T-helper 2 cell treated with Interferon-gamma antibody and Interleukin-4, amounts not matched to agents 5 μg/mL and 100 μg/mL, for 36 hours (primary cell): ENCODE measurements around the gene VKORC1L1.
"Not testable (repeated sequence)": the region's sequence is repeated elsewhere in the genome, so short reads cannot be mapped to it uniquely, and the experiment has no call there.

Source experiments
- DNase-seq: peaks from one replicate; pipeline ENCODE4 v3.0.0; 2021; ENCODE audit warnings: low spot score
- H3K27ac Mint-ChIP-seq: one replicate; pipeline ENCODE4 v1.8.0; 2021; ENCODE audit warnings: mild to moderate bottlenecking, mixed read lengths
- H3K27me3 Mint-ChIP-seq: one replicate; pipeline ENCODE4 v1.8.0; 2021; ENCODE audit warnings: low read depth, mixed read lengths
- H3K36me3 Mint-ChIP-seq: one replicate; pipeline ENCODE4 v1.8.0; 2021; ENCODE audit warnings: low read depth, mixed read lengths
- H3K4me1 Mint-ChIP-seq: one replicate; pipeline ENCODE4 v1.8.0; 2021; ENCODE audit warnings: low read depth, mixed read lengths
- H3K4me3 Mint-ChIP-seq: one replicate; pipeline ENCODE4 v1.8.0; 2022; ENCODE audit warnings: mild to moderate bottlenecking, moderate library complexity, mixed read lengths
- H3K9me3 Mint-ChIP-seq: one replicate; pipeline ENCODE4 v1.8.0; 2021; ENCODE audit warnings: mixed read lengths

Gene VKORC1L1

GRCh38 chr7:65983965-65984658 is 111.2 kb downstream of the VKORC1L1 start:
- H3K4me1 Mint-ChIP-seq = peaks cover 6% of the 10 kb centered on the region
- no peak overlapping the region for H3K27ac Mint-ChIP-seq
- H3K4me3 Mint-ChIP-seq = no peak overlapping the region
- H3K27me3 Mint-ChIP-seq = no peaks in the 10 kb centered on the region
- no peak for DNase-seq
- H3K36me3 Mint-ChIP-seq = peaks cover 11% of the 10 kb centered on the region
- no peaks in the 10 kb centered on the region for H3K9me3 Mint-ChIP-seq

GRCh38 chr7:65988084-65988483 is 115.2 kb downstream of the VKORC1L1 start:
- Mint-ChIP-seq H3K4me1 (no peaks in the 10 kb centered on the region), H3K27ac (no peak overlapping the region), H3K4me3 (no peak overlapping the region), H3K9me3 (no peaks in the 10 kb centered on the region), H3K27me3 (no peaks in the 10 kb centered on the region), H3K36me3 (no peaks in the 10 kb centered on the region)
- no peak for DNase-seq

DNA sequence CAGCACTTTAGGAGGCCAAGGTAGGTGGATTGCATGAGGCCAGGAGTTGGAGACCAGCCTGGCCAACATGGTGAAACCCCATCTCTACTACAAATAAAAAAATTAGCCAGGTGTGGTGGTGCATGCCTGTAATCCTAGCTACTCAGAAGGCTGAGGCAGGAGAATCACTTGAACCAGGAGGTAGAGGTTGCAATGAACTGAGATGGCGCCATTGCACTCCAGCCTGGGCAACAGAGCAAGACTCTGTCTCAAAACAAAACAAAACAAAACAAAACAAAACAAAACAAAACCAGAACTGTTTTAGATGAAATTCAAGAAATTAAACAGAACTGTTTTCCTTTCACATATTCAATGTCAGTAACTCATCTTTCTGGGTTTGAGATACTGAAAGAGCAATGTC is 115.6 kb downstream of the VKORC1L1 start:
- not testable (repeated sequence) for H3K4me1 Mint-ChIP-seq, H3K27me3 Mint-ChIP-seq, H3K27ac Mint-ChIP-seq, H3K36me3 Mint-ChIP-seq, DNase-seq, H3K9me3 Mint-ChIP-seq, H3K4me3 Mint-ChIP-seq

GRCh38 chr7:65989694-65990080 is 116.8 kb downstream of the VKORC1L1 start:
- no peak overlapping the region for H3K4me3 Mint-ChIP-seq

DNA sequence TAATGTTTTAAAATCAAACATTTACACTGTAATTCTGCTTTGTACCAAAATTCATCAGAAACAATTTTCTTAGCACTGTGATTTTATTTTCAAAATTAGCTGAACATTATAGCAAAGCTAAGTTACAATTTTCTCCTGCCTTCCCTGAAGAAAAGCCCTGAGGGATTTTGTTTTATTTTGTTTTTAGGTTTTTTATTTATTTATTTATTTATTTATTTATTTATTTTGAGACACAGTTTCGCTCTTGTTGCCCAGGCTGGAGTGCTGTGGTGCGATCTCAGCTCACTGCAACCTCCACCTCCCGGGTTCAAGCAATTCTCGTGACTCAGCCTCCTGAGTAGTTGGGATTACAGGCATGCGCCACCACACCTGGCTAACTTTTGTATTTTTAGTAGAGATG is 119.0 kb downstream of the VKORC1L1 start:
- not testable (repeated sequence) for DNase-seq, H3K9me3 Mint-ChIP-seq, H3K36me3 Mint-ChIP-seq, H3K4me3 Mint-ChIP-seq, H3K4me1 Mint-ChIP-seq, H3K27ac Mint-ChIP-seq
- H3K27me3 Mint-ChIP-seq = peaks cover 10% of the 10 kb centered on the region

More at GRCh38 chr7:65989694-65990080, 116.8 kb downstream of the VKORC1L1 start:
- Mint-ChIP-seq H3K27me3 (peaks cover 3% of the 10 kb centered on the region), H3K27ac (no peak overlapping the region), H3K9me3 (no peaks in the 10 kb centered on the region), H3K36me3 (no peaks in the 10 kb centered on the region), H3K4me1 (no peaks in the 10 kb centered on the region)
- no peak for DNase-seq

- Mint-ChIP-seq H3K27me3 (peaks cover 10% of the 10 kb centered on the region), H3K9me3 (no peaks in the 10 kb centered on the region), H3K4me1 (no peaks in the 10 kb centered on the region), H3K27ac (no peak overlapping the region), H3K36me3 (no peaks in the 10 kb centered on the region), H3K4me3 (no peak overlapping the region)
- no peak for DNase-seq
Observed at GRCh38 chr7:65992526-65992925, 119.7 kb downstream of the VKORC1L1 start.

DNA sequence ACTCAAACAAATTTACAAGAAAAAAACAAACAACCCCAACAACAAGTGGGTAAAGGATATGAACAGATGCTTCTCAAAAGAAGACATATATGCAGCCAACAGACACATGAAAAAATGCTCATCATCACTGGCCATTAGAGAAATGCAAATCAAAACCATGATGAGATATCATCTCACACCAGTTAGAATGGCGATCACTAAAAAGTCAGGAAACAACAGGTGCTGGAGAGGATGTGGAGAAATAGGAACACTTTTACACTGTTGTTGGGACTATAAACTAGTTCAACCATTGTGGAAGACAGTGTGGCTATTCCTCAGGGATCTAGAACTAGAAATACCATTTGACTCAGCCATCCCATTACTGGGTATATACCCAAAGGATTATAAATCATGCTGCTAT is 122.1 kb downstream of the VKORC1L1 start:
- not testable (repeated sequence) for DNase-seq, H3K4me3 Mint-ChIP-seq, H3K36me3 Mint-ChIP-seq, H3K9me3 Mint-ChIP-seq, H3K27ac Mint-ChIP-seq, H3K4me1 Mint-ChIP-seq
- H3K27me3 Mint-ChIP-seq = peaks cover 10% of the 10 kb centered on the region

DNA sequence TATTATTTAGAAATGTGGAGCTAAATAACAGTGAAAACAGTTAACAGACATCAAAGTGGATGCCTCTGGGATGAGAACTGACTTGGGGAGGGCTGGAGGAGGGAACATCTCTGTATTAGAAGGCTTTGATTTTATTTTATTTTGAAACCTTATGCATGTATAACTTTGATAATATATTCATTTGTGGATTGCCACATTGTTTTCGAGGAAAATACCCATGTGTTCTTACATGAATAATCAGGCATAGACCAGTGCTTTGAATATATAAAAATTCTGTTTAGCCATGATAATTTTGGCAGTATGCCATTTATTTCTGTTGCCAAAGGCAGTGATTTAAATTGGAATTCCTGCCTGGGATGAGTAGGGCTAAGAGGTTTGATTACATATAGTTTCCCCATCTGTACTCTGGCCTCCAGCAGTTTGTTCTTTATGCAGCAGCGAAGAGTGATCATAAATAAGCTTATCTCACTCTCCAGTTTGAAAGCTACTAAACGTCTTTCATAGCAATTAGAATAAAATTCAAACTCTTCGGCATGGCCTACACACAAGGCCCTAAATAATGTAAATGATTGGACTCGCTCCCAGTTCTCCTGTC is 128.0 kb downstream of the VKORC1L1 start:
- H3K9me3 Mint-ChIP-seq, H3K4me1 Mint-ChIP-seq, H3K36me3 Mint-ChIP-seq: not testable (repeated sequence)

DNA sequence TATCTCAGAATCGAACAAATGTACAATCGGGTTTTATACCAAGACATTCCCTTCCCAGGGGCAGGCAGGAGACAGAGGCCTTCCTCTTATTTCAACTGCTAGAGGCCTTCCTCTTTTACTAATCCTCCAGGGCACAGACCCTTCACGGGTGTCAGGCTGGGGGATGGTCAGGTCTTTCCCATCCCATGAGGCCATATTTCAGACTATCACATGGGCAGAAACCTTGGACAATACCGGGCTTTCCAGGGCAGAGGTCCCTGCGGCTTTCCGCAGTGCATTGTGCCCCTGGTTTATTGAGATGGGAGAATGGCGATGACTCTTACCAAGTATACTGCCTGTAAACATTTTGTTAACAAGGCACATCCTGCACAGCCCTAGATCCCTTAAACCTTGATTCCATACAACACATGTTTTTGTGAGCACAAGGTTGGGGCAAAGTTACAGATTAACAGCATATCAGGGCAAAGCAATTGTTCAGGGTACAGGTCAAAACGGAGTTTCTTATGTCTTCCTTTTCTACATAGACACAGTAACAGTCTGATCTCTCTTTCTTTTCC is 132.3 kb downstream of the VKORC1L1 start:
- DNase-seq, H3K27ac Mint-ChIP-seq, H3K4me3 Mint-ChIP-seq, H3K36me3 Mint-ChIP-seq, H3K27me3 Mint-ChIP-seq, H3K4me1 Mint-ChIP-seq, H3K9me3 Mint-ChIP-seq: not testable (repeated sequence)

More for the DNA sequence above, 128.0 kb downstream of the VKORC1L1 start:
- H3K27me3 Mint-ChIP-seq, H3K27ac Mint-ChIP-seq, H3K4me3 Mint-ChIP-seq, DNase-seq: not testable (repeated sequence)

GRCh38 chr7:66007232-66007631 is 134.4 kb downstream of the VKORC1L1 start:
- no peaks in the 10 kb centered on the region for H3K36me3 Mint-ChIP-seq
- DNase-seq = no peak
- H3K4me1 Mint-ChIP-seq = no peaks in the 10 kb centered on the region
- no peaks in the 10 kb centered on the region for H3K27me3 Mint-ChIP-seq
- H3K4me3 Mint-ChIP-seq = no peak overlapping the region
- H3K9me3 Mint-ChIP-seq = no peaks in the 10 kb centered on the region
- H3K27ac Mint-ChIP-seq = no peak overlapping the region
